ENCODE results near the gene AK2.
"Not testable (repeated sequence)": the region's sequence is repeated elsewhere in the genome, so short reads cannot be mapped to it uniquely, and the experiment has no call there.

The AK2 gene

GRCh38 chr1:33050221-33051076, 13.8 kb upstream of the AK2 start:
- DNase-seq, result peak; percentile 66

DNA sequence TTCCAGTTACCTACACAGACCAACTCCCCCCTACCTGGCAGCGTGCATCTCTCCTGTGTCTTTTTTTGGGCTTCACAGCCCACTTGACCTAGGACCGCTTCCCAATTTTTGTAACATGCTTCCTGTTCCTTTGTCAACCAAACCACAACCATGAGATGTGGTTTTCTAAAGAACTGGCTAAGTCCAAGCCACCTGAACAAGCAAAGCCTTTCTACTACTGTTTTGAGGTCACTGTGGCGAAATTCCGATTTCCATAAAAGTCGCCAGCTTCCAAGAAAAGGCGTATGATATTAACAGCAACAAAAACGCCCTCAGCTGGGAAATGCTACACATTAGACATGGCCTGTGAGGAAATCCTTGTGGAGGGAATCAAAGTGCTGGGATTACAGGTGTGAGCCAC, 12.7 kb upstream of the AK2 start:
- DNase-seq, result no peak

GRCh38 chr1:33048426-33048825, 11.7 kb upstream of the AK2 start:
- no peak for DNase-seq

GRCh38 chr1:33047839-33048305, 11.2 kb upstream of the AK2 start:
- DNase-seq, result no peak

- no peak for DNase-seq
Observed at GRCh38 chr1:33047290-33047689, 10.6 kb upstream of the AK2 start.

GRCh38 chr1:33046234-33046633, 9.6 kb upstream of the AK2 start:
- not testable (repeated sequence) for DNase-seq

GRCh38 chr1:33045814-33046213, 9.1 kb upstream of the AK2 start:
- no peak for DNase-seq

GRCh38 chr1:33045246-33045645, 8.6 kb upstream of the AK2 start:
- no peak for DNase-seq

- DNase-seq, result no peak
Observed at GRCh38 chr1:33043267-33044092, 6.8 kb upstream of the AK2 start.

GRCh38 chr1:33042831-33043230, 6.1 kb upstream of the AK2 start:
- no peak for DNase-seq

DNA sequence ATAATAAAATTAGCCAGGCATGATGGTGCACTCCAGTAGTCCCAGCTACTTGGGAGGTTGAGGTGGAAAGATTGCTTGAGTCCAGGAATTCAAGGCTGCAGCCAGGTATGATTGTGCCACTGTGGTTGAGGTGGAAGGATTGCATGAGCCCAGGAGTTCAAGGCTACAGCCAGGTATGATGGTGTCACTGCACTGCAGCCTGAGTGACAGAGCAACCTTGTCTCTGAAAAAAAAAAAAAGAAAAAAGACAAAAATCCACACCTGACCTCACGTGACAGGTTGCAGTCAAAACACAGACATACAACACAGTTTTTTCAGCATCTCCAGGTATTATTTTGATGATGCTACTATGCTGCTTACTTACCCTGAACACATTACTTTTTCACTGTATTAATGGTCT, 4.3 kb upstream of the AK2 start:
- DNase-seq, result no peak

- DNase-seq, result no peak
Observed at GRCh38 chr1:33039840-33040239, 3.2 kb upstream of the AK2 start.

GRCh38 chr1:33036051-33036525, 595 bp downstream of the AK2 start:
- DNase-seq, result no peak

GRCh38 chr1:33032126-33032869, 4.4 kb downstream of the AK2 start:
- no peak for DNase-seq

- no peak for DNase-seq
Observed at GRCh38 chr1:33031506-33031905, 5.2 kb downstream of the AK2 start.

DNA sequence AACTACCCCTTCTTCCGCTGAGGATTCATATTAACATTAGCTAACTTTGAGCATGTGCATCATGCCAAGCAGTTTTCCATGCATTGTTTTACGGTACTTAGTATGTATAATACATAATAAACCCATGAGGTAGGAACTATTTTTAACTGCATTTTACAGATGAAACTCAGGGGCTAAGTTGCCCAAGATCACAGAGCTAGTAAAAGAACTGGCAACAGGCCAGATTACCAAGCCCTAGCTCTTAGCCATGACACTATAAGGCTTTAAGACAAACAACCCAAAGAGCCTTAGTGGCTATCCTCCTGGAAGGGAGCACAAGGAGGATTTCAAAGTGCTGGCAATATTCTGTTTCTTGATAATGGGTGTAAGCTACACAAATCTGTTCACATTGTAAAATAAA, 6.1 kb downstream of the AK2 start:
- no peak for DNase-seq

- DNase-seq, result no peak
Observed at GRCh38 chr1:33029921-33030320, 6.8 kb downstream of the AK2 start.

DNA sequence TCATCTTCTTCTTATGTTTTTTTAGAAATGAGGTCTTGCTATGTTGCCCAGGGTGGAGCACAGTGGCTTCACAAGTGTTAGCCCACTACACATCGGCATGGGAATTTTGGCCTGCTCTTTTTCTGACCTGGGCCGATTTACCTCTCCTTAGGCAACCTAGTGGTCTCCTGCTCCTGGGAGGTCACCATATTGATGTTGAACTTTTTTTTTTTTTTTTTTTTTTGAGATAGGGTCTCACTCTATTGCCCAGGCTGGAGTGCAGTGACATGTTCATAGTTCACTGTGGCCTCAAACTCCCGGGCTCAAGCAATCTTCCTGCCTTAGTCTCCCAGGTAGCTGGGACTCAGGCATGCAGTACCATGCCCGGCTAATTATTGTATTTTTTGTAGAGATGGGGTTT, 7.5 kb downstream of the AK2 start:
- DNase-seq, result no peak

DNA sequence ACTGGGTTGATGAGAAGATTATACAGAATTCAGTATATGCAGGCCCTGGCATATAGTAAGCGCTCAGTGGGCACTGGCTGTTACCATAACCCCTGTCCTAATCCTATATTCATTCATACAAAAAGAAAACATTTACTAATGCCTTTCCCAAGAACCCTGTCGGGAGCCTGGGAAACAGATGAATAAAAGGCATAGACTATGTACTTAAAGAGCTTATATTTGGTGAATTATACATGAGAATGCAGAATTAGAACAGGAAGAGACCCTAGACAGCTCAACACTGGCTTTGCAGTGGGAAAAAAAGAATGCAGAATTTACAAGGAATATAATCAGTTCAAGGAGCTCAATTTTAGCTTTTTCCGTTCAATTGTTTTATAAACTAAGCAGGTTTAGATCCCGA, 10.9 kb downstream of the AK2 start:
- DNase-seq, result no peak

- no peak for DNase-seq
Observed at GRCh38 chr1:33025180-33025569, 11.5 kb downstream of the AK2 start.

GRCh38 chr1:33024430-33025179, 12.1 kb downstream of the AK2 start:
- not testable (repeated sequence) for DNase-seq

GRCh38 chr1:33022650-33023200, 14.0 kb downstream of the AK2 start:
- no peak for DNase-seq

Measured in amniotic stem cell (primary cell).